GM18861 (cell line): ENCODE data around the gene EN1.

Experiments used
- ATAC-seq: cut with Tn5 transposase; IDR thresholded peaks from one replicate; pipeline ENCODE4 v1.9.1; 2021; ENCODE audit not compliant: unreplicated experiment

The EN1 gene

GRCh38 chr2:118823633-118824032, 23.8 kb downstream of the EN1 start:
- no peak for ATAC-seq

- ATAC-seq = no peak
Observed at GRCh38 chr2:118822572-118822971, 24.9 kb downstream of the EN1 start.

- no peak for ATAC-seq
Observed at GRCh38 chr2:118822015-118822414, 25.4 kb downstream of the EN1 start.

- no peak for ATAC-seq
Observed at GRCh38 chr2:118817469-118817868, 30.0 kb downstream of the EN1 start.

GRCh38 chr2:118816669-118817068, 30.8 kb downstream of the EN1 start:
- ATAC-seq = no peak

GRCh38 chr2:118815731-118816130, 31.7 kb downstream of the EN1 start:
- ATAC-seq = no peak

- ATAC-seq = no peak
Observed at GRCh38 chr2:118815314-118815713, 32.1 kb downstream of the EN1 start.

- no peak for ATAC-seq
Observed at GRCh38 chr2:118814368-118814767, 33.1 kb downstream of the EN1 start.

GRCh38 chr2:118813601-118814339, 33.7 kb downstream of the EN1 start:
- no peak for ATAC-seq

- ATAC-seq = no peak
Observed at GRCh38 chr2:118813111-118813510, 34.3 kb downstream of the EN1 start.

GRCh38 chr2:118812552-118812951, 34.9 kb downstream of the EN1 start:
- ATAC-seq = no peak

GRCh38 chr2:118811514-118812115, 35.8 kb downstream of the EN1 start:
- no peak for ATAC-seq

- no peak for ATAC-seq
Observed at GRCh38 chr2:118810766-118811165, 36.7 kb downstream of the EN1 start.

GRCh38 chr2:118808429-118808809, 39.0 kb downstream of the EN1 start:
- ATAC-seq = no peak

- ATAC-seq = no peak
Observed at GRCh38 chr2:118807668-118808428, 39.6 kb downstream of the EN1 start.

- ATAC-seq = no peak
Observed at GRCh38 chr2:118806797-118807667, 40.4 kb downstream of the EN1 start.

- no peak for ATAC-seq
Observed at GRCh38 chr2:118805064-118805690, 42.3 kb downstream of the EN1 start.

- no peak for ATAC-seq
Observed at GRCh38 chr2:118803012-118803411, 44.4 kb downstream of the EN1 start.

GRCh38 chr2:118801151-118801550, 46.3 kb downstream of the EN1 start:
- no peak for ATAC-seq

- no peak for ATAC-seq
Observed at GRCh38 chr2:118800736-118801135, 46.7 kb downstream of the EN1 start.

GRCh38 chr2:118794546-118794945, 52.9 kb downstream of the EN1 start:
- no peak for ATAC-seq
